Activated gamma-delta T cell treated with anti-CD3 and anti-CD28 coated beads, Interleukin-2, amount 50 U/mL, for 16 hours (primary cell): ENCODE data around the gene ABCC10.
"Not testable (repeated sequence)": the region's sequence is repeated elsewhere in the genome, so short reads cannot be mapped to it uniquely, and the experiment has no call there.

Experiments used
- DNase-seq: peaks from one replicate; pipeline ENCODE4 v3.0.0-alpha.2; 2020; ENCODE audit warnings: low read depth

ABCC10 gene

DNA sequence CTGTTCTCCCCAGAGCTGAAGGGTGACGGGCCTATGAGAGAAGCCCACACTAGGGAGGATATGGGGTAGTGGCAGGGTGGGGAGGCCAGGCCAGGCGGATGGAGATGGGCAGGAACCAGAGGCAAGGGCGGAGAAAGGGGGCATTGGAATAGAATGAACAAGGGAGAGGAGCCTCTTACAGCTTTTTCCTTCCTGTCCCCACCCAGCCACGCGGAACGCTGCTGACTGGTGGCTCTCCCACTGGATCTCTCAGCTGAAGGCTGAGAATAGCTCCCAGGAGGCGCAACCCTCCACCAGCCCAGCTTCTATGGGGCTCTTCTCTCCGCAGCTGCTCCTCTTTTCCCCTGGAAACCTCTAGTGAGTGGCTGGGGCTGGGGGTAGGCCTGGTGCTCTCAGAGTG is 17.2 kb downstream of the ABCC10 start:
- DNase-seq, result no peak

- no peak for DNase-seq
Observed at GRCh38 chr6:43445576-43445975, 18.2 kb downstream of the ABCC10 start.

- DNase-seq, result no peak
Observed at GRCh38 chr6:43447604-43448003, 20.3 kb downstream of the ABCC10 start.

DNA sequence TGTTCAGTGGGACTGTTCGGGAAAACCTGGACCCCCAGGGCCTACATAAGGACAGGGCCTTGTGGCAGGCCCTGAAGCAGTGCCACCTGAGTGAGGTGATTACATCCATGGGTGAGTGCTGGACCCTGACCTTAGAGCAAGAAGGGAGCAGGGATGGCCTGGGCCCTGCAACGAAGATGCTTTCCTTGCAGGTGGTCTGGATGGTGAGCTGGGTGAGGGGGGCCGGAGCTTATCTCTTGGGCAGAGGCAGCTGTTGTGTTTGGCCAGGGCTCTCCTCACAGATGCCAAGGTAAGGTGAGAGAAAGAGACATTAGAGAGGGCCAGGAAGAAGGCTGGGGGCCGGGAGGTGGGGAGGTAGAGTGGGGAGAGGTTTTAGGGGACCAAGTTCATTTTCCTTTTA is 21.6 kb downstream of the ABCC10 start:
- no peak for DNase-seq

- no peak for DNase-seq
Observed at GRCh38 chr6:43450699-43451131, 23.4 kb downstream of the ABCC10 start.

GRCh38 chr6:43451348-43451747 is 24.0 kb downstream of the ABCC10 start:
- no peak for DNase-seq

DNA sequence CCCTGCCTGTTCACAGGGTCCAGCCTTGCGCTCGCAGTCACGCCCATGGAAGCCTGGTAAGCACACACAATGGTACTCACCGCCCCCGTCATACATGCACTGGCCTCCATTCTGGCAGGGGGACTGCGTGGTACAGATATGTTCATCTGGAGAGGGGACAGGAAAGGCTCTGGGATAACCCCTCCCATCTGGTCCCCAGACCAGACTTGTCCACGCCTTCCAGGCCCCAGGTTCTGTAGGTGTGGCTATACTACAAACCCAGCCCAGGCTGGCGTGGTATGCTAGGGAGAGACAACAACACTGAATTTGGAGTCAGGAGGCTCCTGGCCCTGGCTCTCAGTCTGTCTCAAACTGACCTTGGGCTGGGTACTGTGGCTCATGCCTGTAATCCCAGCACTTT is 24.6 kb downstream of the ABCC10 start:
- DNase-seq, result no peak

GRCh38 chr6:43452896-43453295 is 25.6 kb downstream of the ABCC10 start:
- no peak for DNase-seq

DNA sequence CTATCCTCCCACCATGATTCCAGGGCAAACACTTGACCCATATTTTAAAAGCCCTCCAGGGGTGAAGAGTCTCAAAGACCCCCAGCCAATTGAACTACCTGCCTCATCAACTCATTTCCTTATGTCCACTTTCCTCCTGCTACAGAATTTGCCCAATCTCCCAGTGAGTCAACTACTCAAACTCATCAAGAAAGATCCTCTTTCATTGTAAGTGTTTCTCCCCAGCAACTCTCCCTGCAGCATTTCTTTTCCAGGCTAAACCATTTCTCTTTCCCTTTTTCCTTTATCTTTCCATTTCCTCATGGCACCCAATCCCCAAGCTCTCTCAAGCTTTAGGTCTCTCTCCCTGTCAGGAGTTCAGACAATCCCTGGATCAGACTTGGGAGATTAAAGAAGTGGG is 26.5 kb downstream of the ABCC10 start:
- DNase-seq, result no peak

DNA sequence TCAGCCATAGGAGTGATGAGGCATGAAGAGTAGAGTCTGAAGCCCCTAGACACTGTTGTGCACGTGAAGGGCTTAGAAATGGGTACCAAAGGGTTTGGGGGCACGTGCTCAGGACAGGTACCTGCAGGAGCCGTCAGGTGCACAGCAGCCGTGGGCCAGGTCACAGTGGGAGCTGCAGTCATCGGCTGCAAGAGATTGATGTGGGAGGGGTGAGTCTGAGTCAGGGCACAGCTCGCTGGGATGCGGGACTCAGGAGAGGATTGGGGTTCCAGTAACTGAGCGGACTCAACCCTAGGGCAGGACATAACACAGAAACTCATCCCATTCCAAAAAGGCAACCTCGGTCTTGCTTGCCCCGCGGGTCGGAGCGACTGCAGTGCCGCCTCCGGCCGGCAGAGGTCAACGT is 27.0 kb downstream of the ABCC10 start:
- peak; percentile 54 for DNase-seq

DNA sequence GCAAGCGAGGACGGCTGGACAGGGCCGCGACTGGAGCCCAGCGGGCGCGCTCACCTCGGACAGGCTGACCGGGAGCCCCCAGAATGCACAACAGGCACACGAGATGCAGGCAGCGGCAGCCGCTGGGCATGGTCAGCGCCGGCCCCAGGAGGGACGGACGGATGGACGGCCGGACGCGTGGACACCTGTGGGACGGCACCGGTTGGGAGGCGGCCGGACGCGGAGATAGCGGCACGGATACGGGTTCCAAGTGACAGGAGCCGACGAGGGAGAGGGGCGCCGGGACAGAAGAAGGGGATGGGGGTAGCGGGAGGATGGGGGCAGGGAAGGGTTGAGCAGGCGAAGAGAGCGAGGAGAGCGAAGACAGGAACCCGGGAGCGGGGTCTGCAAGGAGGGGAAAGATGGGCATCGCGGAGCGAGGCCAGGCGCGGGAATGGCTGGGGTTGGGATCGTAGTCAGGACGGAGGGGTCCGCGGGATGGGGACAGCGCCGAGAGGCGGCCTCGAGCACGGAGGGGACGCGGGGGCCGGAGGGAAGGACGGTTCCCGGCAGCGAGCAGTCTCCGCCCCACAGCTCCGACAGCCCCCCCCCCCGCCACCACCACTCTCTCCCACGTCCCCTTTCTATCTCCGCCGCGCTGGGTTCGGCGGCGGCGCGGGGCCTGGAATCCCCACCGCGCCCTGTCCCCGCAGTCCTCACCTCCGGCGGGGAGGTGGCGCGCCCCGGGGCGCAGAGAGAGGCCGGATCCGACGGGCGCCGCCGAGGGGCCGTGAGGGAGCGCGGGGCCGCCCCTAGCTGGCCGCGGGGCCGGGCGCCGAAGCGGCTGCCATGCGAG is 27.6 kb downstream of the ABCC10 start:
- no peak for DNase-seq

DNA sequence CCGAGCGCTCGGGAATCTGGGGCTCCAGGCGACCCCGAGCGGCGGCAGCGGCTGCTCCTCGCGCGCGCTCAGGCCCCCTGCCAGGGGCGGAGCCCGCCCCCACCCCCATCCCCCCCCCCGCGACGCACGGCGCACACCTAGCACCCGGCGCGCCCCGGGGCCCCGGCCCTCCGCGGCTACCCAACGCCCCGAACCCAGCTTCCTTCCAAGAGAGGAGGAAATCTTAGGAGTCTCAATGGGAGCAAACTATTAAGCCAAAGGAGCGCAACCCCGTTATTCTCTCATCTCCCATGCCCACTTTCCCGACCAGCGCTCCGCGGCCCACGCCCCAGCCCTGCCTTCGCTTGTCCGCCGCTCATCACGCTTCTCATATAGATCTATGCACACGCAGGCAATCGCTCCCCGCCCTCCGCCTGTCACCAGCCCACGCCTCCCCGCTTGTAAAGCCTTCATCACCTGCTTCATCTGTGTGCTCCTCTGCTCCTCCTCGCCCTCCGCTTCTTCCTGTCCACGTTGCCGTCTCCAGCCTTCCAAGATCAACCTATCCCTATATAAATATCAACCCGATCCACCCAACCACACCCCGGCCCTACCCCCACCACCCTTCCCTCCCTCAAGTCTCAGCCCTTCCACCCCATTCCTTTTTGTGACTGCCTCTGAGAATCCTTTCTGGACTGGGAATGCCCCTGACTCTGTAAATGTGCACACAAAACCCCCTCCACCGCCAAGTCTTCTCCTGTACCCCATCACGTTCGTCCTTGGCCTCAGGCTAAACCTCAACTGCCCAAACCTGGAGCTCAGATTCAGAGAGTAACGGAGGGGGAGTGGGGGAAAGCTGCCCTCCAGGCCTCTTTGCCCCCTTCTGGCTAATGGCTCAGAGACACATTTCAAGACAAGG is 28.4 kb downstream of the ABCC10 start, which contains the start of gene DLK2:
Gene DLK2 (minus strand): TSS at position 18 of the 898 bp plus-strand sequence. CDS start 723 bp downstream, outside the sequence.
- DNase-seq, result peak; percentile 16

GRCh38 chr6:43457643-43458042 is 30.3 kb downstream of the ABCC10 start:
- DNase-seq, result no peak

GRCh38 chr6:43458154-43458553 is 30.8 kb downstream of the ABCC10 start:
- DNase-seq, result not testable (repeated sequence)

GRCh38 chr6:43459535-43459934 is 32.2 kb downstream of the ABCC10 start:
- no peak for DNase-seq

DNA sequence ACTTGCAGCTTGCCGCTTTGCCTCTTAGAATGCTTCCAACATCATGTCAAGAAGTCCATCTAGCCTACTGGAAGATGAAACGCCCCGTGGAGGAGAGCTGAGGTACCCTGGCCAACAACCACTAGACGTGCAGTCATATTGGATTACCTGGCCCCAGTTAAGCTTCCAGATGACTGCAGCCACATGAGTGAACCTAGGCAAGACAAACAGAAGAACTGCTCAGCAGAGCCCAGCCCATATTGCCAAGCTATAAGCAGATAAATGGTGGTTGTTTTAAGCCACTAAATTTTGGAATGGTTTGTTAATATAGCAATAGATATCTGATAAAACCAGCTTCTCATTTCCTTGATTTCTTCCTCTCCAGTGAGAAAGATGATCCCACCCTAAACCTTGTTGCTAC is 32.7 kb downstream of the ABCC10 start:
- DNase-seq, result no peak

DNA sequence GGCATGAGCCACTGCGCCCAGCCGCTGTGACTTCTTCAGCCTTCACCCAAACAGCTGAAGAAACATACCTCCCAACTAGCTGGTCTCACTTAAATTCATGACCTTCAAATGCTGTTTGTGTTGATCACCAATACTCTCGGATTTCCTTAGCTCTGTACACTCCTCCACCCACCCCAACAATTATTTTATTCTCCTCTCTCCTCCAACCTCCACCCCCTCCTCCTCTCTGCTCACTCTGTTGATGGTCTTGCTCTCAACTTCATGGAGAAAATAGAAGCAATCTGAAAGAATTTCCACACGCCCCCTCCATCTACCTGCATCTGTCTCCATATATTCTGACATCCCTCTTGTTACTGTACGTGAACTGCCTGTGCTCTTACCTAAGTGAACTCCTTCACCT is 34.6 kb downstream of the ABCC10 start:
- DNase-seq, result no peak

DNA sequence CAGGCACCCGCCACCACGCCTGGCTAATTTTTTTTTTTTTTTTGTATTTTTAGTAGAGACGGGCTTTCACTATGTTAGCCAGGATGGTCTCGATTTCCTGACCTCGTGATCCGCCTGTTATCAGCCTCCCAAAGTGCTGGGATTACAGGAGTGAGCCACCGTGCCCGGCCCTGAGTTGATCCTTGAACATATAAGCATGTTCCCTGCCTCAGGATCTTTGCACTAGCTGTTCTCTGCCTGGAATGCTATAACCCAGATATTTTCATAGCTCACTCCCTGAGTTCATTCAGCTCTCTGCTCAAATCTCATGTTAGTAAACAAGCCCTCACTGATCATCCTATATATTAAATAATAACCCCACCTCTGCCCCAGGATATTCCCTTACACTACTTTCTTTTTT is 37.0 kb downstream of the ABCC10 start:
- no peak for DNase-seq

GRCh38 chr6:43465948-43466347 is 38.6 kb downstream of the ABCC10 start:
- DNase-seq, result no peak

DNA sequence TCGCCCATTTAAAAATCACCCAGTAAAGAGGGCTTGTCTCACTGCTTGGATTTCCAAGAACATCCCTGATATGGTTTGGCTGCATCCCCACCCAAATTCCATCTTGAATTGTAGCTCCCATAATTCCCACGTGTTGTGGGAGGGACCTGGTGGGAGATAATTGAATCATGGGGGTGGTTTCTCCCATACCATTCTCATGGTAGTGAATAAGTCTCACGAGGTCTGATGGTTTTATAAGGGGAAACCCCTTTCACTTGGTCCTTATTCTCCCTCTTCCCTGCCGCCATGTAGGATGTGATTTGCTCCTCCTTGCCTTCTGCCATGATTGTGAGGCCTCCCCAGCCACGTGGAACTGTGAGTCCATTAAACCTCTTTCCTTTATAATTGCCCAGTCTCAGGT is 39.9 kb downstream of the ABCC10 start:
- DNase-seq, result not testable (repeated sequence)

DNA sequence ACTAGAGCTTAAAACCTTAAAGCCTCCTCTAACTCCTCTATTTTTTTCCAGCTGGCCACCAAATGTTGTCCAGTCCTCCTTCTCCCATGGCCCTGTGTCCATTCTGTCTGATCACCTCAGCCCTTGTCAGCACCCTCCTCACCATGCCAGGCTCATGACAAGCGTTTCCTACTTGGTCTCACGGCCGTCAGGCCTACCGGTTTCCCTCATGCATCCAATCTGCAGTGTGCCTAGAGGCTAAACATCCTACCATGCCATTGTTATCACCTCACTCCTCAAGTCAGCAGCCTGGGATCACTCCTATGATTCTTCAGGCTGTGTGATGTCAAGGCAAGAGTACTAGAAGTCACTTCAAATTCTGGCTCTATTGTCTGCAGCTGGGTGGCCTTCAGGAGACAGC is 40.4 kb downstream of the ABCC10 start:
- no peak for DNase-seq

GRCh38 chr6:43468240-43468639 is 40.9 kb downstream of the ABCC10 start:
- DNase-seq, result no peak
